ENCODE measurements around the gene MAPK10. TPM values are rescaled to one million over a fixed set of nuclear protein-coding genes. Genes with fewer than 3 reads are reported as not detected.

MAPK10 gene
- total RNA-seq, 1 experiment from 2014 or later: 4.7 TPM

- H4K5ac ChIP-seq (ENCODE audit: insufficient read length, low read depth, low read length): no peak overlapping the region
- H2BK5ac ChIP-seq (ENCODE audit: insufficient read length, low read length): no peak overlapping the region
- no peaks in the 10 kb centered on the region for H3K79me2 ChIP-seq (ENCODE audit: insufficient read depth, low read length)
- no peak overlapping the region for H3K4me2 ChIP-seq (ENCODE audit: insufficient read depth, insufficient read length, low read length)
- no peak overlapping the region for H3K56ac ChIP-seq (ENCODE audit: insufficient read length, low read depth, low read length)
- TF ChIP-seq, protein P1, sequence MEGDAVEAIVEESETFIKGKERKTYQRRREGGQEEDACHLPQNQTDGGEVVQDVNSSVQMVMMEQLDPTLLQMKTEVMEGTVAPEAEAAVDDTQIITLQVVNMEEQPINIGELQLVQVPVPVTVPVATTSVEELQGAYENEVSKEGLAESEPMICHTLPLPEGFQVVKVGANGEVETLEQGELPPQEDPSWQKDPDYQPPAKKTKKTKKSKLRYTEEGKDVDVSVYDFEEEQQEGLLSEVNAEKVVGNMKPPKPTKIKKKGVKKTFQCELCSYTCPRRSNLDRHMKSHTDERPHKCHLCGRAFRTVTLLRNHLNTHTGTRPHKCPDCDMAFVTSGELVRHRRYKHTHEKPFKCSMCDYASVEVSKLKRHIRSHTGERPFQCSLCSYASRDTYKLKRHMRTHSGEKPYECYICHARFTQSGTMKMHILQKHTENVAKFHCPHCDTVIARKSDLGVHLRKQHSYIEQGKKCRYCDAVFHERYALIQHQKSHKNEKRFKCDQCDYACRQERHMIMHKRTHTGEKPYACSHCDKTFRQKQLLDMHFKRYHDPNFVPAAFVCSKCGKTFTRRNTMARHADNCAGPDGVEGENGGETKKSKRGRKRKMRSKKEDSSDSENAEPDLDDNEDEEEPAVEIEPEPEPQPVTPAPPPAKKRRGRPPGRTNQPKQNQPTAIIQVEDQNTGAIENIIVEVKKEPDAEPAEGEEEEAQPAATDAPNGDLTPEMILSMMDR (conservative IDR thresholded peaks at IDR 0.05): no peak
- H3K4ac ChIP-seq (ENCODE audit: low read depth, low read length): no peak overlapping the region
- H3K4me1 Mint-ChIP-seq: peaks cover under 1% of the 10 kb centered on the region in 2 experiments; a peak in 3 of 4 replicates
- H3K27ac Mint-ChIP-seq: no peak overlapping the region
- no peak overlapping the region for H3K23ac ChIP-seq (ENCODE audit: insufficient read length, low read depth, low read length)
- no peak overlapping the region for H3K18ac ChIP-seq (ENCODE audit: insufficient read length, low read depth, low read length)
- peaks cover 0 to 7% (median 0%) of the 10 kb centered on the region in 3 experiments; a peak in 1 of 7 replicates for H3K36me3 Mint-ChIP-seq (ENCODE audit: insufficient read depth in 1 of 3, low read depth in 3 of 3)
- no CpG with 5 or more reads among the region's 2 CpGs for WGBS (ENCODE audit: extremely low coverage, insufficient read length, low lambda C conversion rate)
- no peak overlapping the region for H3K14ac ChIP-seq (ENCODE audit: insufficient read depth, low read length)
- H2BK120ac ChIP-seq (ENCODE audit: low read depth, low read length, poor library complexity, severe bottlenecking): no peak overlapping the region
- no peaks in the 10 kb centered on the region for H3K27me3 ChIP-seq (ENCODE audit: insufficient read depth, low read length)
- DNase-seq: no peak
- H3K9me3 ChIP-seq (ENCODE audit: control insufficient read depth, low read depth, low read length): no peaks in the 10 kb centered on the region
- no peaks in the 10 kb centered on the region for H3K27me3 Mint-ChIP-seq (ENCODE audit: low read depth)
- no peaks in the 10 kb centered on the region for H4K20me1 ChIP-seq (ENCODE audit: control insufficient read depth, insufficient read depth, insufficient read length)
- no peak overlapping the region for H2BK15ac ChIP-seq (ENCODE audit: low read depth, low read length)
- no peak overlapping the region for H2AK5ac ChIP-seq (ENCODE audit: insufficient read length, low read length)
- H3K4me3 Mint-ChIP-seq: no peak overlapping the region
- no peak overlapping the region for H4K8ac ChIP-seq (replicated peaks; ENCODE audit: insufficient read length, low read depth, low read length)
- H3K27ac ChIP-seq (ENCODE audit: insufficient read length, low read depth, low read length): no peak overlapping the region
- no peak overlapping the region for H2BK20ac ChIP-seq (ENCODE audit: low read depth, low read length, poor library complexity, severe bottlenecking)
- peaks cover 0 to 3% of the 10 kb centered on the region in 2 experiments; a peak in 1 of 5 replicates for H3K9me3 Mint-ChIP-seq
- no peak overlapping the region for H3T11ph ChIP-seq (ENCODE audit: low read length)
- H4K91ac ChIP-seq (ENCODE audit: insufficient read length, low read depth, low read length): no peak overlapping the region
- H3K79me1 ChIP-seq (ENCODE audit: insufficient read depth, low read depth, low read length, poor library complexity, severe bottlenecking): no peaks in the 10 kb centered on the region
- no peaks in the 10 kb centered on the region for H3K4me1 ChIP-seq (ENCODE audit: insufficient read depth, low read length)
- no peak overlapping the region for H3K9ac ChIP-seq (ENCODE audit: extremely low read depth, insufficient read length, low read length)
- no peaks in the 10 kb centered on the region for H3K23me2 ChIP-seq (ENCODE audit: insufficient read length, low read depth, low read length, poor library complexity, severe bottlenecking)
- H2BK12ac ChIP-seq (ENCODE audit: insufficient read length, low read depth, low read length): no peak overlapping the region
- H2AFZ ChIP-seq (ENCODE audit: low read length): no peak overlapping the region
Measured at GRCh38 chr4:86129546-86129945, 230.3 kb downstream of the MAPK10 start.
